HG03103 (cell line): ENCODE data around the gene WDR45B.
"Not testable (repeated sequence)": the region's sequence is repeated elsewhere in the genome, so short reads cannot be mapped to it uniquely, and the experiment has no call there.

Experiments used
- ATAC-seq: cut with Tn5 transposase; IDR thresholded peaks from one replicate; pipeline ENCODE4 v1.9.1; 2021; ENCODE audit warnings: low read depth; ENCODE audit not compliant: unreplicated experiment

WDR45B gene

GRCh38 chr17:82658796-82659452 is 10.7 kb upstream of the WDR45B start:
- no peak for ATAC-seq

GRCh38 chr17:82658331-82658730 is 10.1 kb upstream of the WDR45B start:
- ATAC-seq: no peak

- no peak for ATAC-seq
Measured at GRCh38 chr17:82657926-82658325, 9.7 kb upstream of the WDR45B start.

- ATAC-seq: no peak
Measured at GRCh38 chr17:82656266-82656665, 8.0 kb upstream of the WDR45B start.

GRCh38 chr17:82655523-82655922 is 7.3 kb upstream of the WDR45B start:
- no peak for ATAC-seq

GRCh38 chr17:82655038-82655479 is 6.8 kb upstream of the WDR45B start:
- ATAC-seq: no peak

GRCh38 chr17:82654611-82655010 is 6.4 kb upstream of the WDR45B start:
- not testable (repeated sequence) for ATAC-seq

GRCh38 chr17:82653651-82654528 is 5.6 kb upstream of the WDR45B start:
- no peak for ATAC-seq

GRCh38 chr17:82650723-82651122 is 2.5 kb upstream of the WDR45B start:
- ATAC-seq: no peak

- ATAC-seq: no peak
Measured at GRCh38 chr17:82649501-82650261, 1.4 kb upstream of the WDR45B start.

- no peak for ATAC-seq
Measured at GRCh38 chr17:82648742-82649331, 593 bp upstream of the WDR45B start.

GRCh38 chr17:82647593-82648164 is 565 bp downstream of the WDR45B start:
- ATAC-seq: peak; percentile 9

GRCh38 chr17:82645516-82645915 is 2.7 kb downstream of the WDR45B start:
- ATAC-seq: no peak

- ATAC-seq: no peak
Measured at GRCh38 chr17:82644148-82644547, 4.1 kb downstream of the WDR45B start.

- ATAC-seq: no peak
Measured at GRCh38 chr17:82642022-82642421, 6.2 kb downstream of the WDR45B start.

- ATAC-seq: no peak
Measured at GRCh38 chr17:82640036-82640435, 8.2 kb downstream of the WDR45B start.

- ATAC-seq: no peak
Measured at GRCh38 chr17:82639628-82640027, 8.6 kb downstream of the WDR45B start.

GRCh38 chr17:82638183-82638773 is 10.0 kb downstream of the WDR45B start:
- ATAC-seq: no peak

GRCh38 chr17:82636626-82637598 is 11.3 kb downstream of the WDR45B start:
- no peak for ATAC-seq
